WTC11 (cell line): ENCODE data around the gene PREB. TPM values are rescaled to one million over a fixed set of nuclear protein-coding genes. Genes with fewer than 3 reads are reported as not detected.
A peak's percentile ranks its signal among the peaks of the same experiment; 100 is the strongest.

Experiments
- ARID4B ChIP-seq: sonication (generic); formaldehyde crosslinking; IDR thresholded peaks from 2 replicates; pipeline ENCODE4 v1.8.0; 2023; ENCODE audit warnings: missing genetic modification reagents, mild to moderate bottlenecking, borderline replicate concordance
- ATF1 ChIP-seq: sonication (generic); formaldehyde crosslinking; IDR thresholded peaks from 2 replicates; pipeline ENCODE4 v1.8.1; 2023; ENCODE audit warnings: mild to moderate bottlenecking, moderate library complexity, missing genetic modification reagents
- CBFB ChIP-seq: sonication (generic); formaldehyde crosslinking; IDR thresholded peaks from 2 replicates; pipeline ENCODE4 v1.8.1; 2022; ENCODE audit warnings: mild to moderate bottlenecking, low read depth, missing genetic modification reagents
- CREM ChIP-seq: sonication (generic); formaldehyde crosslinking; IDR thresholded peaks from 2 replicates; pipeline ENCODE4 v1.8.1; 2022; ENCODE audit warnings: mild to moderate bottlenecking, missing genetic modification reagents, moderate library complexity
- E2F1 ChIP-seq: sonication (generic); formaldehyde crosslinking; IDR thresholded peaks from 2 replicates; pipeline ENCODE4 v1.8.0; 2022; ENCODE audit warnings: mild to moderate bottlenecking, missing genetic modification reagents
- ESRRA ChIP-seq: sonication (generic); formaldehyde crosslinking; IDR thresholded peaks from 2 replicates; pipeline ENCODE4 v1.8.1; 2022; ENCODE audit warnings: mild to moderate bottlenecking, missing genetic modification reagents, borderline replicate concordance
- ETV6 ChIP-seq: sonication (generic); formaldehyde crosslinking; IDR thresholded peaks from 2 replicates; pipeline ENCODE4 v1.8.1; 2022; ENCODE audit warnings: mild to moderate bottlenecking, missing genetic modification reagents
- FOXK1 ChIP-seq: sonication (generic); formaldehyde crosslinking; IDR thresholded peaks from 2 replicates; pipeline ENCODE4 v1.8.0; 2022; ENCODE audit warnings: mild to moderate bottlenecking, moderate library complexity, missing genetic modification reagents
- KAT7 ChIP-seq: sonication (generic); formaldehyde crosslinking; IDR thresholded peaks from 2 replicates; pipeline ENCODE4 v1.8.1; 2023; ENCODE audit warnings: missing genetic modification reagents, mild to moderate bottlenecking, borderline replicate concordance
- MAX ChIP-seq: sonication (generic); formaldehyde crosslinking; IDR thresholded peaks from 2 replicates; pipeline ENCODE4 v1.8.0; 2022; ENCODE audit warnings: mild to moderate bottlenecking, missing genetic modification reagents
- NR2C2 ChIP-seq: sonication (generic); formaldehyde crosslinking; IDR thresholded peaks from 2 replicates; pipeline ENCODE4 v1.8.0; 2022; ENCODE audit warnings: mild to moderate bottlenecking, missing genetic modification reagents
- NR3C1 ChIP-seq: sonication (generic); formaldehyde crosslinking; conservative IDR thresholded peaks from 2 replicates; pipeline ENCODE4 v1.8.1; 2023; ENCODE audit warnings: low read depth, mild to moderate bottlenecking, missing genetic modification reagents
- OVOL2 ChIP-seq: fragments of 250-450 bp; sonication (Bioruptor Pico); IDR thresholded peaks from 2 replicates; pipeline ENCODE4 v1.9.0; 2021; ENCODE audit warnings: mild to moderate bottlenecking, borderline replicate concordance
- PRRX2 ChIP-seq: fragments of 250-450 bp; sonication (Bioruptor Pico); IDR thresholded peaks from 2 replicates; pipeline ENCODE4 v1.8.0; 2021; ENCODE audit warnings: mild to moderate bottlenecking
- SMAD3 ChIP-seq: sonication (generic); formaldehyde crosslinking; IDR thresholded peaks from 2 replicates; pipeline ENCODE4 v1.8.0; 2022; ENCODE audit warnings: missing genetic modification reagents, mild to moderate bottlenecking, borderline replicate concordance
- TCF7 ChIP-seq: sonication (generic); formaldehyde crosslinking; IDR thresholded peaks from 2 replicates; pipeline ENCODE4 v1.8.0; 2022; ENCODE audit warnings: mild to moderate bottlenecking, low read depth, missing genetic modification reagents, moderate library complexity
- USF1 ChIP-seq: sonication (generic); formaldehyde crosslinking; IDR thresholded peaks from 2 replicates; pipeline ENCODE4 v1.8.0; 2022; ENCODE audit warnings: mild to moderate bottlenecking, missing genetic modification reagents
- ZNF121 ChIP-seq: sonication (generic); formaldehyde crosslinking; IDR thresholded peaks from 2 replicates; pipeline ENCODE4 v1.8.0; 2023; ENCODE audit warnings: missing genetic modification reagents
- ZNF138 ChIP-seq: sonication (generic); formaldehyde crosslinking; conservative IDR thresholded peaks from 2 replicates; pipeline ENCODE4 v1.8.1; 2022; ENCODE audit warnings: mild to moderate bottlenecking, moderate library complexity, missing genetic modification reagents
- ZNF263 ChIP-seq: sonication (generic); formaldehyde crosslinking; IDR thresholded peaks from 2 replicates; pipeline ENCODE4 v1.8.1; 2022; ENCODE audit warnings: low read depth, mild to moderate bottlenecking, moderate library complexity, missing genetic modification reagents
- ZNF416 ChIP-seq: fragments of 250-450 bp; sonication (Bioruptor Pico); IDR thresholded peaks from 2 replicates; pipeline ENCODE4 v1.9.0; 2021; ENCODE audit warnings: mild to moderate bottlenecking, inconsistent platforms
- total RNA-seq: library from RNA; stranded (reverse); gene quantifications from 3 replicates; pipeline ENCODE4 v1.2.3, GENCODE V29; 2021
- TF ChIP-seq, protein P1 (sequence below): fragments of 250-450 bp; sonication (Bioruptor Pico); IDR thresholded peaks from 2 replicates; pipeline ENCODE4 v1.9.0; 2021; ENCODE audit warnings: mild to moderate bottlenecking, borderline replicate concordance
- TF ChIP-seq, protein P2 (sequence below): sonication (generic); formaldehyde crosslinking; IDR thresholded peaks from 2 replicates; pipeline ENCODE4 v1.8.1; 2022; ENCODE audit warnings: low read depth, mild to moderate bottlenecking, moderate library complexity, missing genetic modification reagents, borderline replicate concordance
- TF ChIP-seq, protein P3 (sequence below): sonication (generic); formaldehyde crosslinking; conservative IDR thresholded peaks from 2 replicates; pipeline ENCODE4 v1.8.1; 2023; ENCODE audit warnings: mild to moderate bottlenecking, low read depth, missing genetic modification reagents, moderate library complexity

The PREB gene
- total RNA-seq, 1 experiment from 2014 or later: 69.2 TPM

GRCh38 chr2:27123302-27124150, 10.9 kb downstream of the PREB start, which contains the start of gene ABHD1 (continued):
- TF ChIP-seq ZNF263 (CRISPR knock-in tag) (no peak), ZNF121 (CRISPR knock-in tag) (no peak), ATF1 (CRISPR knock-in tag) (no peak), E2F1 (CRISPR knock-in tag) (no peak), FOXK1 (CRISPR knock-in tag) (peak; percentile 26; the same call in 1 of the 2 replicates), PRRX2 (CRISPR knock-in tag) (no peak), ZNF138 (CRISPR knock-in tag) (no peak), TCF7 (CRISPR knock-in tag) (0 out of 2 replicates have a peak, but pooled peaks have one; percentile 52), KAT7 (CRISPR knock-in tag) (0 out of 2 replicates have a peak, but pooled peaks have one; percentile 35), OVOL2 (CRISPR knock-in tag) (no peak), NR2C2 (no peak), ZNF416 (CRISPR knock-in tag) (no peak), USF1 (no peak), SMAD3 (CRISPR knock-in tag) (no peak), CBFB (CRISPR knock-in tag) (no peak), CREM (CRISPR knock-in tag) (no peak), MAX (CRISPR knock-in tag) (peak; percentile 29; the same call in 1 of the 2 replicates), ESRRA (CRISPR knock-in tag) (peak; percentile 15; the same call in 1 of the 2 replicates), ETV6 (peak; percentile 82; the same call in 1 of the 2 replicates), NR3C1 (CRISPR knock-in tag) (no peak), ARID4B (no peak)
- TF ChIP-seq, protein P1, sequence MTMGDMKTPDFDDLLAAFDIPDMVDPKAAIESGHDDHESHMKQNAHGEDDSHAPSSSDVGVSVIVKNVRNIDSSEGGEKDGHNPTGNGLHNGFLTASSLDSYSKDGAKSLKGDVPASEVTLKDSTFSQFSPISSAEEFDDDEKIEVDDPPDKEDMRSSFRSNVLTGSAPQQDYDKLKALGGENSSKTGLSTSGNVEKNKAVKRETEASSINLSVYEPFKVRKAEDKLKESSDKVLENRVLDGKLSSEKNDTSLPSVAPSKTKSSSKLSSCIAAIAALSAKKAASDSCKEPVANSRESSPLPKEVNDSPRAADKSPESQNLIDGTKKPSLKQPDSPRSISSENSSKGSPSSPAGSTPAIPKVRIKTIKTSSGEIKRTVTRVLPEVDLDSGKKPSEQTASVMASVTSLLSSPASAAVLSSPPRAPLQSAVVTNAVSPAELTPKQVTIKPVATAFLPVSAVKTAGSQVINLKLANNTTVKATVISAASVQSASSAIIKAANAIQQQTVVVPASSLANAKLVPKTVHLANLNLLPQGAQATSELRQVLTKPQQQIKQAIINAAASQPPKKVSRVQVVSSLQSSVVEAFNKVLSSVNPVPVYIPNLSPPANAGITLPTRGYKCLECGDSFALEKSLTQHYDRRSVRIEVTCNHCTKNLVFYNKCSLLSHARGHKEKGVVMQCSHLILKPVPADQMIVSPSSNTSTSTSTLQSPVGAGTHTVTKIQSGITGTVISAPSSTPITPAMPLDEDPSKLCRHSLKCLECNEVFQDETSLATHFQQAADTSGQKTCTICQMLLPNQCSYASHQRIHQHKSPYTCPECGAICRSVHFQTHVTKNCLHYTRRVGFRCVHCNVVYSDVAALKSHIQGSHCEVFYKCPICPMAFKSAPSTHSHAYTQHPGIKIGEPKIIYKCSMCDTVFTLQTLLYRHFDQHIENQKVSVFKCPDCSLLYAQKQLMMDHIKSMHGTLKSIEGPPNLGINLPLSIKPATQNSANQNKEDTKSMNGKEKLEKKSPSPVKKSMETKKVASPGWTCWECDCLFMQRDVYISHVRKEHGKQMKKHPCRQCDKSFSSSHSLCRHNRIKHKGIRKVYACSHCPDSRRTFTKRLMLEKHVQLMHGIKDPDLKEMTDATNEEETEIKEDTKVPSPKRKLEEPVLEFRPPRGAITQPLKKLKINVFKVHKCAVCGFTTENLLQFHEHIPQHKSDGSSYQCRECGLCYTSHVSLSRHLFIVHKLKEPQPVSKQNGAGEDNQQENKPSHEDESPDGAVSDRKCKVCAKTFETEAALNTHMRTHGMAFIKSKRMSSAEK (CRISPR knock-in tag): no peak
- TF ChIP-seq, protein P2, sequence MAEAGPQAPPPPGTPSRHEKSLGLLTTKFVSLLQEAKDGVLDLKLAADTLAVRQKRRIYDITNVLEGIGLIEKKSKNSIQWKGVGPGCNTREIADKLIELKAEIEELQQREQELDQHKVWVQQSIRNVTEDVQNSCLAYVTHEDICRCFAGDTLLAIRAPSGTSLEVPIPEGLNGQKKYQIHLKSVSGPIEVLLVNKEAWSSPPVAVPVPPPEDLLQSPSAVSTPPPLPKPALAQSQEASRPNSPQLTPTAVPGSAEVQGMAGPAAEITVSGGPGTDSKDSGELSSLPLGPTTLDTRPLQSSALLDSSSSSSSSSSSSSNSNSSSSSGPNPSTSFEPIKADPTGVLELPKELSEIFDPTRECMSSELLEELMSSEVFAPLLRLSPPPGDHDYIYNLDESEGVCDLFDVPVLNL: no peak
- TF ChIP-seq, protein P3, sequence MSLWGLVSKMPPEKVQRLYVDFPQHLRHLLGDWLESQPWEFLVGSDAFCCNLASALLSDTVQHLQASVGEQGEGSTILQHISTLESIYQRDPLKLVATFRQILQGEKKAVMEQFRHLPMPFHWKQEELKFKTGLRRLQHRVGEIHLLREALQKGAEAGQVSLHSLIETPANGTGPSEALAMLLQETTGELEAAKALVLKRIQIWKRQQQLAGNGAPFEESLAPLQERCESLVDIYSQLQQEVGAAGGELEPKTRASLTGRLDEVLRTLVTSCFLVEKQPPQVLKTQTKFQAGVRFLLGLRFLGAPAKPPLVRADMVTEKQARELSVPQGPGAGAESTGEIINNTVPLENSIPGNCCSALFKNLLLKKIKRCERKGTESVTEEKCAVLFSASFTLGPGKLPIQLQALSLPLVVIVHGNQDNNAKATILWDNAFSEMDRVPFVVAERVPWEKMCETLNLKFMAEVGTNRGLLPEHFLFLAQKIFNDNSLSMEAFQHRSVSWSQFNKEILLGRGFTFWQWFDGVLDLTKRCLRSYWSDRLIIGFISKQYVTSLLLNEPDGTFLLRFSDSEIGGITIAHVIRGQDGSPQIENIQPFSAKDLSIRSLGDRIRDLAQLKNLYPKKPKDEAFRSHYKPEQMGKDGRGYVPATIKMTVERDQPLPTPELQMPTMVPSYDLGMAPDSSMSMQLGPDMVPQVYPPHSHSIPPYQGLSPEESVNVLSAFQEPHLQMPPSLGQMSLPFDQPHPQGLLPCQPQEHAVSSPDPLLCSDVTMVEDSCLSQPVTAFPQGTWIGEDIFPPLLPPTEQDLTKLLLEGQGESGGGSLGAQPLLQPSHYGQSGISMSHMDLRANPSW (CRISPR knock-in tag): no peak
